Thoracic aorta (tissue), 2 donors: Measurements from ENCODE around the gene ABCC3. TPM values are rescaled to one million over a fixed set of nuclear protein-coding genes. Genes with fewer than 3 reads are reported as not detected.

Source experiments
- ATAC-seq: fragments of 150-250 bp; one replicate; pipeline ENCODE4 v1.8.0; 2017; ENCODE audit warnings: low read depth; ENCODE audit not compliant: insufficient number of reproducible peaks, low FRiP score
- DNase-seq: peaks from one replicate; pipeline ENCODE4 v3.0.0-alpha.2; 2020; ENCODE audit warnings: low spot score
- H3K27ac ChIP-seq, 2 donors: fragments of 200-600 bp; sonication (generic); 1 replicate in 1 of 2; 2 replicates in 1 of 2; pipeline ENCODE4 v1.5.1; 2016; ENCODE audit warnings: mild to moderate bottlenecking in 2 of 2, moderate library complexity in 2 of 2
- H3K27me3 ChIP-seq: fragments of 200-600 bp; sonication (generic); replicated peaks from 2 replicates; pipeline ENCODE4 v1.6.0; 2016; ENCODE audit warnings: mild to moderate bottlenecking; ENCODE audit not compliant: insufficient read depth
- H3K36me3 ChIP-seq: fragments of 200-600 bp; sonication (generic); one replicate; pipeline ENCODE4 v1.5.1; 2016
- H3K4me1 ChIP-seq, 2 donors: fragments of 200-600 bp; sonication (generic); 1 replicate in 1 of 2; 2 replicates in 1 of 2; pipeline versions ENCODE4 v1.5.1 to v1.6.0; 2016; ENCODE audit warnings: low read depth in 2 of 2, mild to moderate bottlenecking in 1 of 2; ENCODE audit not compliant: control insufficient read depth in 1 of 2
- H3K4me3 ChIP-seq: fragments of 200-600 bp; sonication (generic); 2 replicates; pipeline ENCODE4 v1.5.1; 2016; ENCODE audit warnings: mild to moderate bottlenecking
- H3K9me3 ChIP-seq: fragments of 200-600 bp; sonication (generic); 2 replicates; pipeline ENCODE4 v1.5.1; 2016
- total RNA-seq, 2 donors: library from RNA; depleted of rRNA; stranded (reverse); fragments of >200 nt; gene quantifications; one replicate each; pipeline versions ENCODE4 v1.1.0 to v1.2.3, GENCODE V29; 2016
- TF ChIP-seq, protein P1 (sequence below): fragments of 200-600 bp; sonication (generic); IDR thresholded peaks from one replicate; pipeline ENCODE4 v1.5.1; 2019; ENCODE audit warnings: antibody characterized with exemption

ABCC3 gene
- total RNA-seq, 2 donors from 2014 or later = 72.7 to 143 TPM

DNA sequence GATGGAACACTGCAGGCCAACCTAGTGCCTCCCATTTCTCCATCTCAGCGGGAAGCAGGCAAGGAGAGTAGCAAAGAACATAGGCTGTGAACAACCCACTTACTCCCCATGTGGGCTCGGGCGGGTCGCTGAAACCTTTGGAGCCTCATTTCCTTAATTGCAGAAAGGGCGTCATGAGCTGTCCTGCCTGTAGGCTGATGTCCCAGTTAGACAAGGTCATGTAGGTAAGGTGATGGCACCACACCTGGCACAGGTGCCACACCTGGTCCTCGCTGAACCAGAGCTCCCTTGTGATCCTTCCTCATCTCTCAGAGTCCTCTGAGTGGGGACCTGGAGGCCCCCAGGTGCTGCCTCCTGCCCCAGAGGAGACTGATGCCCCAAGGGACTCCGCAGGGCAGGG lies 22.9 kb downstream of the ABCC3 start:
- DNase-seq (no peak), ATAC-seq (no peak)
- TF ChIP-seq, protein P1, sequence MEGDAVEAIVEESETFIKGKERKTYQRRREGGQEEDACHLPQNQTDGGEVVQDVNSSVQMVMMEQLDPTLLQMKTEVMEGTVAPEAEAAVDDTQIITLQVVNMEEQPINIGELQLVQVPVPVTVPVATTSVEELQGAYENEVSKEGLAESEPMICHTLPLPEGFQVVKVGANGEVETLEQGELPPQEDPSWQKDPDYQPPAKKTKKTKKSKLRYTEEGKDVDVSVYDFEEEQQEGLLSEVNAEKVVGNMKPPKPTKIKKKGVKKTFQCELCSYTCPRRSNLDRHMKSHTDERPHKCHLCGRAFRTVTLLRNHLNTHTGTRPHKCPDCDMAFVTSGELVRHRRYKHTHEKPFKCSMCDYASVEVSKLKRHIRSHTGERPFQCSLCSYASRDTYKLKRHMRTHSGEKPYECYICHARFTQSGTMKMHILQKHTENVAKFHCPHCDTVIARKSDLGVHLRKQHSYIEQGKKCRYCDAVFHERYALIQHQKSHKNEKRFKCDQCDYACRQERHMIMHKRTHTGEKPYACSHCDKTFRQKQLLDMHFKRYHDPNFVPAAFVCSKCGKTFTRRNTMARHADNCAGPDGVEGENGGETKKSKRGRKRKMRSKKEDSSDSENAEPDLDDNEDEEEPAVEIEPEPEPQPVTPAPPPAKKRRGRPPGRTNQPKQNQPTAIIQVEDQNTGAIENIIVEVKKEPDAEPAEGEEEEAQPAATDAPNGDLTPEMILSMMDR = no peak
- Histone ChIP-seq H3K4me1 (peaks cover 27 to 45% of the 10 kb centered on the region in 2 donors), H3K36me3 (no peaks in the 10 kb centered on the region), H3K4me3 (no peak overlapping the region), H3K9me3 (no peaks in the 10 kb centered on the region), H3K27me3 (no peaks in the 10 kb centered on the region), H3K27ac (no peak overlapping the region)

DNA sequence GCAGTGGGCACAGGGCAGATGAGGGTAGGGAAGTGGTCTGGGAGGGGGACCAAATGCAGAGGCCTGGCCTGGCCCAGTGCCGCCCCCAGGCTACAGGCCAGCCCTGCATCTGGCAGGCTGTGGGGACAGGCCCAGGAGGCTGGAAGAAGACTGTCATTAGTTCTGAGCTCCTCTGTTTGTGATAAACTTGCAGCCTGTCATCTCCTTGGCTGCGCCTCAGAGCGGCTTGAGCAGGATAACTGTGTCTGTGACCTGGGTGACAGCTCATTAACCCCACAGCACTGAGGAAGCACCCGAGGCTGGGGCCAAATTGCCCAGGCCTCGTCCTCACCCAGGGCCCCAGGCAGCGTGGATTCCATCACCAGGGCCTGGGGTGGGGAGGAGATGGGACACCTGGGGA lies 23.9 kb downstream of the ABCC3 start:
- TF ChIP-seq, protein P1 = no peak
- Histone ChIP-seq H3K27me3 (no peaks in the 10 kb centered on the region), H3K4me3 (no peak overlapping the region), H3K36me3 (no peaks in the 10 kb centered on the region), H3K4me1 (peaks cover 27 to 45% of the 10 kb centered on the region in 2 donors), H3K27ac (no peak overlapping the region), H3K9me3 (no peaks in the 10 kb centered on the region)
- ATAC-seq (no peak), DNase-seq (no peak)

DNA sequence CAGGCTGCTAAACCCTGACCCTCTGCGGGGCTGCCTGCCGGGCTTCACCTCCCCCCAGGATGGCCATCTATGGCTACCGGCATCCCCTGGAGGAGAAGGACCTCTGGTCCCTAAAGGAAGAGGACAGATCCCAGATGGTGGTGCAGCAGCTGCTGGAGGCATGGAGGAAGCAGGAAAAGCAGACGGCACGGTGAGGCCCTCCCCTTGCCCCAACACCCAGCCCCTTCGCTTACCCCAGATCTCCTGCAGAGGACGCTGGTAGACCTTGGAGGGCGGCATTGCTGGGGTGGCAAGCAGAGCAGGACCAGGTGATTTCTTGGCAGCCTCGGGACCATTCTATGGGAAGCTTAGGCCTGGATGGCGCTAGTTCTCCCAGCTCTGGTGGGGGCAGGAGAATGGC lies 24.5 kb downstream of the ABCC3 start:
- H3K4me3 ChIP-seq = no peak overlapping the region
- no peaks in the 10 kb centered on the region for H3K27me3 ChIP-seq
- peak overlapping the region; percentile 50 to 67 for H3K27ac ChIP-seq
- no peaks in the 10 kb centered on the region for H3K36me3 ChIP-seq
- TF ChIP-seq, protein P1 = no peak
- peaks cover 27 to 45% of the 10 kb centered on the region in 2 donors for H3K4me1 ChIP-seq
- DNase-seq (no peak), ATAC-seq (no peak)
- H3K9me3 ChIP-seq = no peaks in the 10 kb centered on the region

- TF ChIP-seq, protein P1 = no peak
- Histone ChIP-seq H3K36me3 (no peaks in the 10 kb centered on the region), H3K27ac (peak overlapping the region; percentile 50 to 67), H3K27me3 (no peaks in the 10 kb centered on the region), H3K9me3 (no peaks in the 10 kb centered on the region), H3K4me3 (no peak overlapping the region), H3K4me1 (peaks cover 27 to 45% of the 10 kb centered on the region in 2 donors)
- ATAC-seq (no peak), DNase-seq (no peak)
These were observed 25.6 kb downstream of the ABCC3 start for GRCh38 chr17:50660042-50660886.

GRCh38 chr17:50660887-50661345 lies 26.2 kb downstream of the ABCC3 start:
- Histone ChIP-seq H3K36me3 (no peaks in the 10 kb centered on the region), H3K9me3 (no peaks in the 10 kb centered on the region), H3K27ac (peak overlapping the region; percentile 50 to 67), H3K4me3 (no peak overlapping the region), H3K27me3 (no peaks in the 10 kb centered on the region), H3K4me1 (peaks cover 27 to 45% of the 10 kb centered on the region in 2 donors)
- DNase-seq (no peak), ATAC-seq (no peak)
- TF ChIP-seq, protein P1 = no peak
